Activated T-helper 9 cell treated with anti-CD3 and anti-CD28 coated beads, Interleukin-2, amount 50 U/mL, for 16 hours (primary cell): ENCODE measurements around the gene TRIM71.

Experiments
- DNase-seq: peaks from one replicate; pipeline ENCODE4 v3.0.0-alpha.2; 2020; ENCODE audit warnings: low read depth

Gene TRIM71

GRCh38 chr3:32866533-32866932 lies 48.7 kb downstream of the TRIM71 start:
- DNase-seq, result no peak

- DNase-seq, result no peak
These were observed 50.2 kb downstream of the TRIM71 start for GRCh38 chr3:32867954-32868353.

DNA sequence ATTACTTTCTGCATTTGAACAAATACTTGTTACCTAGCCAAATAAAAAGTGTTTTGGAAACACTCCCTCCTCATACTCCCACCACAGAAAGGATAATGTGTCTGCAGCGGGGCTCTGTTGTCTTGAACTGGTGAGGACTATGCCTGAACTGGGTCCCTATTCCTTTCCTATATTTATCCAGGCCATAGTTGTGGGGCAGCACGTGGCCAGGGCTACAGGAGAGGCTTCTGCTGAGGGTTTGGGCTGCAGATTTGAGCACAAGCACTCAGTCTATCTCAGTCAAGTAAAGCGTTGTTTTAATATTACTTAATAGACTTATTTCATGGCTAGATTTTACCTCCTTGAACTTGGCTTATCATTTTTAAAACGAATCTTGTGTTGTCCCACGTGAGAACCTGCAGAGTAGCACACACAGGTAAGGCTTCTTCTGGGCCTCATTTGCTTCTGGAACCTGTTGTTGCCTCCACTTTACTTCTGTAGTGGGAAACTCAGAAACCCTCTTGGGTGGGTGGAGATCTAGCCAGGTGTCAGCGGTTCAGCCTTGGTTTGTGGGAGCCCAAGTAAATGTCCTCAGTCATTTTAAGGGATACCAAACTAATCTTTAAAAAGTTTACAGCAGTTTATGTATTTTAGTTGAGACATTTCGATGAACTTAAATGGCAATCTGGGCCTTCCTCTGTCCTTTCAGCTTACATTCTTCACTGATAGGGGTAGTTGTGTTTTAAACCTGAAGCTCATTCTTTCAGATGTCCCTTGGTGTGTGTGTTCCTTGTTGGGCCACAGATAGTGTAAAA lies 51.1 kb downstream of the TRIM71 start:
- no peak for DNase-seq

DNA sequence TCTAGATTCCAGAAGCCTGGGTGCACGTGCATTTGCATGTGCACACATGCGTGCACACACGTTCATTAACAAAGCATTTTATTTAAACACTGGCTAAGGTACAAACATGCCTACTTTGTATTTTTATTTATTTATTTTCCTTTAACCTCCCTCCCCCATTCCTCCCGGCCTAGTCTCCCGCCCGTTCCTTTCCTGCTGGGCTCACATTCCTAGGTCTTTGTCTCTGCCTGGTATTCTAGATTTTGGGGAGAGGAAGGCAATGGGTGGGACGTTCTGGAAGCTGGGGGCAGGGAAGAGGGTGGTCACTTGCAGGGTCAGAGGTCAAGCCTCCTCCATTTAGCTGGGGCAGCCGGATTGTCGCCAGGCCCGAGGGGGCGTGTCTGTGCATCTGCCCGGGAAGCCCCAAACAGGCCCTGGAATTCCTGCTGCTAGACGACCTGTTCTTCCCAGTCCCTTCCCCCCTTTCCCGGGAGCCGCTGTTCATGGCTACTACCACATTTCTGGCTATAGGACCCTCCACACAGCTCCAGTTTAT lies 51.8 kb downstream of the TRIM71 start:
- DNase-seq, result no peak

- DNase-seq, result no peak
These were observed 52.7 kb downstream of the TRIM71 start for GRCh38 chr3:32870373-32871095.

GRCh38 chr3:32871273-32871672 lies 53.5 kb downstream of the TRIM71 start:
- no peak for DNase-seq

DNA sequence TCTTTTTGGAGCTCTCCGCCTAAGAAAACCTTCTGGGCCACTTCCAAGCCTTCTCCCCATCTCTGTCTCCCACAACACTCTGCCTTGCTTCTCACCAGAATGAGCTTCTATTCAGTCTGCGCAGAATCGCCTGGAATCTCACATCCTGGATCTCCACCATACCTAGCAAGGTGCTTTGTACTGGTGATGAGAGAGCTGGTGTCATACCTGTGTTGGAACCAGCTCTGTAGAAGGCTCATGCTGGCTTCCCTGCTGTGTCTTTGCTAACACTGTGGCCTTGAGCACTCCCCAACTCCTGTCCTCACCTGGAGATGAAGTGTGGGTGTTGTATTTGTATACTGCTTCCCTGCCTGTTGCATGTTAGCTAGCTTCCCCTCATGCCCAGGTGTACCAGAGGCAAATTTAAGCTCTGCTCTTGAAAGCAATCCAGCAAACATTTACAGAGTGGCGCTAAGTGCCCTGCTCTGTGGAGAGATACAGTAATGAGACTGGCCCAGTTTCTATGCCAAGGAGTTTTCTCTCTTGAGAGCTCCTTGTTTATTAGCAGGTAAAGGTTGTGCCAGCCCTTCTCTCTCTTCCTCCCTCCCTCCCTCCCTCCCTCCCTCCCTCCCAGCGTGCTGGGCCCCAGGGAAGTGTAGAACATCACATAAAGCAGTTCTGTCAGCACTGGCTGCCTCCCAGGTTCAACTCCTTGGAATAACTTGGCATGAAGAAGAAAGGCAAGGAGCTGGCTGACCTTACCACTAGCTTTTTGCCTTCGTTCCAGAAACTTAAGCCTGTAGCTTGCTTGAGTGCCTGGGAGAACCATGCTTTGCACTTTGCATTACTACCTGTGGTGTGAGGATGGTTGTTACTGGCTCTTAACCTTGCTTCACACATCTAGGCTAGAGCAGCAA lies 54.9 kb downstream of the TRIM71 start:
- DNase-seq, result no peak

DNA sequence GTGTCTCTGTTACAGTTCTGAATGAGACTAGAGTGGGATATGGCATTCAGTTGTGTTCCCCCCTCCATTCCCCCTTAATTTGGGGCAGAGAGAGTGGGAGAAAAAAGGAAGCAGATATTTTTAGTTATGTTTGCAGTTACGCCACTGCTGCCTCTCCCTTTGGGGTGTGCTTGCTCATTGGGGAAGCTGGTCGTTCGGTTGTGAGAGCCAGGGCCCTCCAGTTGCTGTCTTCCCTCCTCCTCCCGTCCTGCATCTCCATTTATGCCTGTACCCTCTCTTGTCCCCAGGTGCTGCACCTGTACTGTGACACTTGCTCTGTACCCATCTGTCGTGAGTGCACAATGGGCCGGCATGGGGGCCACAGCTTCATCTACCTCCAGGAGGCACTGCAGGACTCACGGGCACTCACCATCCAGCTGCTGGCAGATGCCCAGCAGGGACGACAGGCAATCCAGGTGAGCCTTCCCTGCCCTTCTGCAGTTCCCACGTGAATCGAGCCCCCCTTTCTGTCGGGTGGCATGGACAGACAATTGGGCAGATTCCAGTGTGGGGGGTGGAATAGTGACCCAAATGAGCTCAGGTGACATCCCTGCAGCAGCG lies 55.8 kb downstream of the TRIM71 start:
- no peak for DNase-seq

GRCh38 chr3:32876920-32877319 lies 59.1 kb downstream of the TRIM71 start:
- DNase-seq, result no peak

DNA sequence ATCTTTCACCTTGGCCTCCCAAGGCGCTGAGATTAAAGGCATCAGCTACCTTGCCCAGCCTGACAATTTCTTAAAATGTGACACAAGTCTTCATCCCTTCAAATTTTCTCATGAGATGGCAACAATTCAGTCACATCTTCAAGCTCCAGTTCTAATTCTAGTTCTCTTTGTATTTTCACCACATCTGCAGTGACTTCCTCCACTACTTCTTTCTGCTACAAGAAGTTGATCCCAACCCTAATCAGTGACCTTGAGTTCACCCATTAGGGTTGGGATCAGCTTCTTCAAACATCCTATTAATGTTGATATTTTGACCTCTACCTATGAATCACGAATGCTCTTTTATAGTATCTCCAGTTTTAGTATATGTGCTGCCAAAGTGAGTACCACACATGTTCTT lies 59.8 kb downstream of the TRIM71 start:
- no peak for DNase-seq

- no peak for DNase-seq
These were observed 62.4 kb downstream of the TRIM71 start for GRCh38 chr3:32880225-32880624.

DNA sequence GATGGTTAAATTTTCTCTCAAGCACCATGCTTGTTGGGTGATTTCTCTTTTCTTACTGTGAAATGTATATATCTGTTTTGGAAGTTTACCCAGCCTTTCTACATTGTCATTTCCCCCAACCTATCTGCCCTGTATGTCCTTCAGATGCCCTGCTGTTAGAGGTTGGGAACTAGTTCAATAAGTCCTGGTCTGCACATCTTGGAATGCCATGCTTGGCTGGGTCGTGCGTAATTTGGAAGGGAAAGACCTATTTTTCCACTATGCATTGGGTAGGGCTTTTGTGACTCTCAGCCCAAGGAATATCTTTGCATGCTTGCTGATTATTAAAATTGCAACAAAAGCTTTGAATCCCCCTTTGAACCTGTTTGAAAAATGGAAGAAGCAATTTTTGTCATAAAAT lies 63.8 kb downstream of the TRIM71 start:
- DNase-seq, result no peak

GRCh38 chr3:32882189-32882588 lies 64.4 kb downstream of the TRIM71 start:
- no peak for DNase-seq

DNA sequence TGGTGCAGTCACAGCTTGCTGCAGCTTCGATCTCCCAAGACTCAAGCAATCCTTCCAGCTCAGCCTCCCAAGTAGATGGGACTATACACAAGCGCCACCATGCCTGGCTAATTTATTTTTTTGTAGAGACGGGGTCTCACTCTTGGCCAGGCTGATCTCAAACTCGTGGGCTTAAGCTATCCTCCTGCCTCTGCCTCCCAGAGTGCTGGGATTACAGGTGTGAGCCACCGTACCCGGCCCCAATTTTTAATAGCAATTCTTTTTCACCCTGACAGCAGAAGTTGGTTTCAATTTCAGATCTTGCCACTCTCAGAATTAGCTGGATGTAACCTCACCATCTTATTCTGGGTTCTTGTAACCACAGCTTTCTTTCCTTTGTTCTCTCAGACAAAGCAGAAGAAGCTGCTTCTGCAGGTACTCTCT lies 64.8 kb downstream of the TRIM71 start:
- DNase-seq, result no peak

DNA sequence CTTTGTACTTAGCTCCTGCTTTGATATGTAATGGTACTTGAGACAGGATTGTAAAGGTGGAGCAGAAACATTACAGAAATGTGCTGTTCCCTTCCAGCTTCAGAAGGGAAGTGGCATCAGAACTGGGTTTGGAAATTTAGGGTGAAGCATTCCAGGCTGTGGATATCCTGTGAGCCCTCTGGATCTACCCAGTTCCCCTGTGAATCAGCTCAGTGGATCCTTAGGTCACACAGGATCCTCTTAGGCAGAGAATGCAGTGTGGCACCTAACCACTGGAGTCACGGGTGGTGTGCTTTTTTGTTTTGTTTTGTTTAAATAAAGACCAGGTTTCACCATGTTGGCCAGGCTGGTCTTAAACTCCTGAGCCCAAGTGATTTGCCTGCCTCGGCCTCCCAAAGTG lies 66.0 kb downstream of the TRIM71 start:
- DNase-seq, result no peak

- no peak for DNase-seq
These were observed 66.8 kb downstream of the TRIM71 start for GRCh38 chr3:32884591-32884990.

GRCh38 chr3:32885283-32885901 lies 67.6 kb downstream of the TRIM71 start:
- no peak for DNase-seq

DNA sequence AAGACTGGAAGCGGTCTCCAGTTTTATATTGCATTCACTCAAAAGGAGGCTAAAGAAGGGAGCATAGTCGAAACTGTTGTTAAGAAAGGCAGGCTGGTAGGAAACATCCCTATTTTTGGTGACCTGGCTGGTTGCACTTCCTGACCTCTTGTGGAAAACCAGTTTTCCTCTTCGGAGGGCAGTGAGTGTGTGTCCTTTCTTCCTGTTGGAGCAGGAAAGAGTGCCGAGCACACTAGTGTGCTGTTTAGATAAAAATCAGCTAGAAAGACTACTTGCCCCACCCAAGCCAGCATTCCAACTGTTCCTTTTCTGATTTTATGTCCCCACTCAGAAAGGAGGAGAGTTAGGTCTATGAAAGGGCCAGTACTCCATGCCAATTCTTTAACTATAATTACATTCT lies 68.5 kb downstream of the TRIM71 start:
- DNase-seq, result no peak

DNA sequence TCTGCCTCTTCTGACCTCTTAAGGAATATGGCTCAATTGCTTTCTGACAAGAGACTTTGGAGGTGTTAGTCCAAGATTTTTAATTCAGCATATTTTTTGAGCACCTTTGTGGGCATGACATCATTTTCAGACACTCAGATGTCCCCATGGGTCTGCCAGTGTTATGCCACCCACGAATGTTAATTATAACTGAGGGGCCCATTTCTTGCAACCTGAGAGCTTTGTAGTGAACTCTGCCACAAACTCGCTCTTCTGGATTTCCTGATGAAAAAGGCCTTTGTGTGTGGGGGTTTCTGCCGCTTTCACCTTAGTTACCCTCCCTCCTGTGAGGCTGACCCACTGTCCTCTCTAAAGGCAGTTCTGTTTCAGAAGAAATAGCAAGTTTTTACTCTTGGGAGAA lies 69.1 kb downstream of the TRIM71 start:
- no peak for DNase-seq

DNA sequence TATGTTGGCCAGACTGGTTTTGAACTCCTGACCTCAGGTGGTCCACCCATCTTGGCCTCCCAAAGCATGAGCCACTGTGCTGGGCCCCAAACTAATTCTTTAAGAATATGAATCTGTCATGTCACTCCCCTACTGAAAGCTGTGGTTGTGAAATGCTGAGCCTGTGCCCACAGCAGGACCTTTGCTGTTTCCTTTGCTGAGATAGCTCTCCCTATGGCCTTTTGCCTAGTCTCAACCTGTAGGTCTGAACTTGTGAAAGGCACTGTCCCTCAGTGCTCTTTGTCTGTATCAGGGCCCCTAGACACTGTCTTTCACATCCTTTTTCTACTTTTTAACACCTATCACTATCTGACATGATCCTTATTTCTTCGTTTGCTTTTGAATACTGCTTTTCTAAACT lies 70.9 kb downstream of the TRIM71 start:
- DNase-seq, result no peak
